Liver (tissue), 9 donors: ENCODE data around the gene HACL1. TPM values are rescaled to one million over a fixed set of nuclear protein-coding genes. Genes with fewer than 3 reads are reported as not detected.
"Not testable (repeated sequence)": the region's sequence is repeated elsewhere in the genome, so short reads cannot be mapped to it uniquely, and the experiment has no call there.

Experiments used
- DNase-seq: peaks from one replicate; pipeline ENCODE4 v3.0.0-alpha.2; 2017; ENCODE audit warnings: low spot score
- H3K27ac ChIP-seq, 2 donors: one replicate each; pipeline ENCODE4 v1.7.0; 2013; ENCODE audit warnings: inconsistent platforms in 2 of 2, low read length in 2 of 2, control low read depth in 1 of 2, low read depth in 1 of 2, mild to moderate bottlenecking in 1 of 2
- H3K27me3 ChIP-seq, 4 donors: one replicate each; pipeline versions ENCODE4 v1.6.1 to v1.7.0; 2013; ENCODE audit warnings: low read length in 3 of 4, inconsistent platforms in 1 of 4, mild to moderate bottlenecking in 1 of 4, moderate library complexity in 1 of 4; ENCODE audit not compliant: control insufficient read depth in 4 of 4, insufficient read depth in 4 of 4
- H3K36me3 ChIP-seq, 4 donors: one replicate each; pipeline versions ENCODE4 v1.6.1 to v1.7.0; 2013; ENCODE audit warnings: low read length in 3 of 4, mild to moderate bottlenecking in 3 of 4, low read depth in 1 of 4, moderate library complexity in 1 of 4; ENCODE audit not compliant: control insufficient read depth in 4 of 4, insufficient read depth in 3 of 4
- H3K4me1 ChIP-seq, 4 donors: one replicate each; pipeline versions ENCODE4 v1.6.1 to v1.7.0; 2013; ENCODE audit warnings: low read length in 3 of 4, mild to moderate bottlenecking in 3 of 4, moderate library complexity in 1 of 4; ENCODE audit not compliant: control insufficient read depth in 4 of 4, insufficient read depth in 4 of 4
- H3K4me3 ChIP-seq, 3 donors: one replicate each; pipeline versions ENCODE4 v1.6.1 to v1.7.0; 2013; ENCODE audit warnings: low read length in 3 of 3, control low read depth in 1 of 3, low read depth in 1 of 3, mild to moderate bottlenecking in 1 of 3
- H3K9ac ChIP-seq, 2 donors: one replicate each; pipeline ENCODE4 v1.7.0; 2013; ENCODE audit warnings: low read length in 2 of 2, mild to moderate bottlenecking in 2 of 2, moderate library complexity in 2 of 2, control low read depth in 1 of 2, low read depth in 1 of 2
- H3K9me3 ChIP-seq, 4 donors: one replicate each; pipeline versions ENCODE4 v1.6.1 to v1.7.0; 2013; ENCODE audit warnings: low read length in 3 of 4; ENCODE audit not compliant: control insufficient read depth in 4 of 4
- EGR1 ChIP-seq, 2 donors: IDR thresholded peaks; 2 replicates each; pipeline ENCODE4 v1.6.1; 2016 to 2018; ENCODE audit warnings: antibody characterized with exemption in 2 of 2, low read depth in 2 of 2
- FOXA1 ChIP-seq: IDR thresholded peaks from 2 replicates; pipeline ENCODE4 v1.6.1; 2016; ENCODE audit warnings: antibody characterized with exemption
- GABPA ChIP-seq, 2 donors: IDR thresholded peaks in 1 of 2; conservative IDR thresholded peaks in 1 of 2; 2 replicates each; pipeline ENCODE4 v1.6.1; 2016; ENCODE audit warnings: antibody characterized with exemption in 2 of 2, mild to moderate bottlenecking in 1 of 2, moderate library complexity in 1 of 2
- HNF4A ChIP-seq, 2 donors: conservative IDR thresholded peaks; 2 replicates each; pipeline ENCODE4 v1.6.1; 2016; ENCODE audit warnings: antibody characterized with exemption in 2 of 2, mild to moderate bottlenecking in 2 of 2
- JUND ChIP-seq, 2 donors: IDR thresholded peaks; 2 replicates each; pipeline ENCODE4 v1.6.1; 2016; ENCODE audit warnings: antibody characterized with exemption in 2 of 2
- NR2F2 ChIP-seq: IDR thresholded peaks from 2 replicates; pipeline ENCODE4 v1.6.1; 2016; ENCODE audit warnings: antibody characterized with exemption
- RAD21 ChIP-seq, 2 donors: IDR thresholded peaks; 2 replicates each; pipeline ENCODE4 v1.6.1; 2016; ENCODE audit warnings: antibody characterized with exemption in 2 of 2, mild to moderate bottlenecking in 2 of 2
- RXRA ChIP-seq, 2 donors: IDR thresholded peaks; 2 replicates each; pipeline ENCODE4 v1.6.1; 2017 to 2018; ENCODE audit warnings: antibody characterized with exemption in 2 of 2, mild to moderate bottlenecking in 1 of 2
- SP1 ChIP-seq: IDR thresholded peaks from 2 replicates; pipeline ENCODE4 v1.6.1; 2018; ENCODE audit warnings: antibody characterized with exemption, mild to moderate bottlenecking
- YY1 ChIP-seq: IDR thresholded peaks from 2 replicates; pipeline ENCODE4 v1.6.1; 2016; ENCODE audit warnings: antibody characterized with exemption, mild to moderate bottlenecking
- WGBS: extraction: QIAGEN DNeasy Blood & Tissue Kit; methylation state at CpG from one replicate; pipeline ENCODE4 v1.1.7; 2013; 5-methylcytosine and 5-hydroxymethylcytosine counted together
- polyA plus RNA-seq, 2 donors: library from polyadenylated mRNA; stranded (reverse) in 1 of 2; unstranded in 1 of 2; fragments of 200-250 nt in 1 of 2; fragments of >200 nt in 1 of 2; fragmentation: Nextera tagmentation in 1 of 2; extraction: Ambion mirVana in 1 of 2; gene quantifications; one replicate each; pipeline versions ENCODE4 v1.2.1 to v1.2.3, GENCODE V29; 2013 to 2015
- total RNA-seq, 2 donors: library from RNA; depleted of rRNA; stranded (reverse); fragments of >200 nt; gene quantifications; one replicate each; pipeline ENCODE4 v1.2.3, GENCODE V29; 2014
- TF ChIP-seq, protein P1 (sequence below): fragments of 150-350 bp; IDR thresholded peaks from 2 replicates; pipeline ENCODE4 v1.5.1; 2017; ENCODE audit warnings: improper control_type of control experiment, low read depth, low read length; ENCODE audit not compliant: missing input control
- TF ChIP-seq, protein P2 (sequence below): IDR thresholded peaks from 2 replicates; pipeline ENCODE4 v1.6.1; 2016; ENCODE audit warnings: antibody characterized with exemption
- TF ChIP-seq, protein P3 (sequence below): IDR thresholded peaks from 2 replicates; pipeline ENCODE4 v1.6.1; 2016; ENCODE audit warnings: antibody characterized with exemption
- TF ChIP-seq, protein P4 (sequence below): IDR thresholded peaks from 2 replicates; pipeline ENCODE4 v1.6.1; 2016; ENCODE audit warnings: antibody characterized with exemption, mild to moderate bottlenecking
- donor health status: healthy.
- donor health status: healthy.
- donor health status: healthy.
- donor health status: healthy.
- donor health status: healthy.

HACL1 gene
- total and polyA plus RNA-seq, 4 donors, result 13.4 to 46.9 (median 32.2) TPM

- TF ChIP-seq, protein P1, sequence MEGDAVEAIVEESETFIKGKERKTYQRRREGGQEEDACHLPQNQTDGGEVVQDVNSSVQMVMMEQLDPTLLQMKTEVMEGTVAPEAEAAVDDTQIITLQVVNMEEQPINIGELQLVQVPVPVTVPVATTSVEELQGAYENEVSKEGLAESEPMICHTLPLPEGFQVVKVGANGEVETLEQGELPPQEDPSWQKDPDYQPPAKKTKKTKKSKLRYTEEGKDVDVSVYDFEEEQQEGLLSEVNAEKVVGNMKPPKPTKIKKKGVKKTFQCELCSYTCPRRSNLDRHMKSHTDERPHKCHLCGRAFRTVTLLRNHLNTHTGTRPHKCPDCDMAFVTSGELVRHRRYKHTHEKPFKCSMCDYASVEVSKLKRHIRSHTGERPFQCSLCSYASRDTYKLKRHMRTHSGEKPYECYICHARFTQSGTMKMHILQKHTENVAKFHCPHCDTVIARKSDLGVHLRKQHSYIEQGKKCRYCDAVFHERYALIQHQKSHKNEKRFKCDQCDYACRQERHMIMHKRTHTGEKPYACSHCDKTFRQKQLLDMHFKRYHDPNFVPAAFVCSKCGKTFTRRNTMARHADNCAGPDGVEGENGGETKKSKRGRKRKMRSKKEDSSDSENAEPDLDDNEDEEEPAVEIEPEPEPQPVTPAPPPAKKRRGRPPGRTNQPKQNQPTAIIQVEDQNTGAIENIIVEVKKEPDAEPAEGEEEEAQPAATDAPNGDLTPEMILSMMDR, result no peak
- TF ChIP-seq NR2F2 (no peak), RXRA (IDR thresholded peaks at IDR 0.05) (no peak)
- TF ChIP-seq, protein P2, sequence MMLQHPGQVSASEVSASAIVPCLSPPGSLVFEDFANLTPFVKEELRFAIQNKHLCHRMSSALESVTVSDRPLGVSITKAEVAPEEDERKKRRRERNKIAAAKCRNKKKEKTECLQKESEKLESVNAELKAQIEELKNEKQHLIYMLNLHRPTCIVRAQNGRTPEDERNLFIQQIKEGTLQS, result no peak
Measured at GRCh38 chr3:15536856-15537255, 64.5 kb downstream of the HACL1 start (continued).

DNA sequence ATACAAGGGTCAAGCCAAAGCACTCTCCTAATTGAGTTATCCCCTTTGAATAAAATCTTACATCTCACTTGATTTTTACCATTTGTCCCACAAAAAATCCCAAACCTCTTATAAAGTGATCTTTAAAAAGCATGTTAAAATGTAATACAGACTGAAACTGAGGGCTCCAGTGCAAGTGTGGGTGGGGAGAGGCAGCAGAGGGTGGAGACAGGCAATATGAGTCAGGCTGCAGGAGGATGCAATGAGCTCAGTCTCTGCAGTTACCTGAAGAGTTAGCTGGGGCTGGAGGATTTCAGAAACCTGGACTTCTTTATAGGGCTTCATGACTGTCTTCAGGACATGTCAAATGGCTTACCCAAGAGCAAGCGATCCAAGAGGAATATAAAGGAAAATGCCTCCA, 65.6 kb downstream of the HACL1 start:
- no peaks in the 10 kb centered on the region for H3K4me1 ChIP-seq
- peaks cover 0 to 2% (median 0%) of the 10 kb centered on the region in 4 donors for H3K36me3 ChIP-seq
- no peak overlapping the region for H3K27ac ChIP-seq
- H3K4me3 ChIP-seq, result no peak overlapping the region
- no peak for TF ChIP-seq RAD21 (IDR thresholded peaks at IDR 0.05)
- TF ChIP-seq GABPA (IDR thresholded peaks at IDR 0.05 in 1 of 2, conservative IDR thresholded peaks at IDR 0.05 in 1 of 2), result no peak
- TF ChIP-seq FOXA1, result no peak
- TF ChIP-seq, protein P2, result no peak
- TF ChIP-seq, protein P3, sequence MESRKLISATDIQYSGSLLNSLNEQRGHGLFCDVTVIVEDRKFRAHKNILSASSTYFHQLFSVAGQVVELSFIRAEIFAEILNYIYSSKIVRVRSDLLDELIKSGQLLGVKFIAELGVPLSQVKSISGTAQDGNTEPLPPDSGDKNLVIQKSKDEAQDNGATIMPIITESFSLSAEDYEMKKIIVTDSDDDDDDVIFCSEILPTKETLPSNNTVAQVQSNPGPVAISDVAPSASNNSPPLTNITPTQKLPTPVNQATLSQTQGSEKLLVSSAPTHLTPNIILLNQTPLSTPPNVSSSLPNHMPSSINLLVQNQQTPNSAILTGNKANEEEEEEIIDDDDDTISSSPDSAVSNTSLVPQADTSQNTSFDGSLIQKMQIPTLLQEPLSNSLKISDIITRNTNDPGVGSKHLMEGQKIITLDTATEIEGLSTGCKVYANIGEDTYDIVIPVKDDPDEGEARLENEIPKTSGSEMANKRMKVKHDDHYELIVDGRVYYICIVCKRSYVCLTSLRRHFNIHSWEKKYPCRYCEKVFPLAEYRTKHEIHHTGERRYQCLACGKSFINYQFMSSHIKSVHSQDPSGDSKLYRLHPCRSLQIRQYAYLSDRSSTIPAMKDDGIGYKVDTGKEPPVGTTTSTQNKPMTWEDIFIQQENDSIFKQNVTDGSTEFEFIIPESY, result no peak
- no peak for TF ChIP-seq HNF4A (conservative IDR thresholded peaks at IDR 0.05)
- TF ChIP-seq SP1, result no peak
- TF ChIP-seq, protein P4, sequence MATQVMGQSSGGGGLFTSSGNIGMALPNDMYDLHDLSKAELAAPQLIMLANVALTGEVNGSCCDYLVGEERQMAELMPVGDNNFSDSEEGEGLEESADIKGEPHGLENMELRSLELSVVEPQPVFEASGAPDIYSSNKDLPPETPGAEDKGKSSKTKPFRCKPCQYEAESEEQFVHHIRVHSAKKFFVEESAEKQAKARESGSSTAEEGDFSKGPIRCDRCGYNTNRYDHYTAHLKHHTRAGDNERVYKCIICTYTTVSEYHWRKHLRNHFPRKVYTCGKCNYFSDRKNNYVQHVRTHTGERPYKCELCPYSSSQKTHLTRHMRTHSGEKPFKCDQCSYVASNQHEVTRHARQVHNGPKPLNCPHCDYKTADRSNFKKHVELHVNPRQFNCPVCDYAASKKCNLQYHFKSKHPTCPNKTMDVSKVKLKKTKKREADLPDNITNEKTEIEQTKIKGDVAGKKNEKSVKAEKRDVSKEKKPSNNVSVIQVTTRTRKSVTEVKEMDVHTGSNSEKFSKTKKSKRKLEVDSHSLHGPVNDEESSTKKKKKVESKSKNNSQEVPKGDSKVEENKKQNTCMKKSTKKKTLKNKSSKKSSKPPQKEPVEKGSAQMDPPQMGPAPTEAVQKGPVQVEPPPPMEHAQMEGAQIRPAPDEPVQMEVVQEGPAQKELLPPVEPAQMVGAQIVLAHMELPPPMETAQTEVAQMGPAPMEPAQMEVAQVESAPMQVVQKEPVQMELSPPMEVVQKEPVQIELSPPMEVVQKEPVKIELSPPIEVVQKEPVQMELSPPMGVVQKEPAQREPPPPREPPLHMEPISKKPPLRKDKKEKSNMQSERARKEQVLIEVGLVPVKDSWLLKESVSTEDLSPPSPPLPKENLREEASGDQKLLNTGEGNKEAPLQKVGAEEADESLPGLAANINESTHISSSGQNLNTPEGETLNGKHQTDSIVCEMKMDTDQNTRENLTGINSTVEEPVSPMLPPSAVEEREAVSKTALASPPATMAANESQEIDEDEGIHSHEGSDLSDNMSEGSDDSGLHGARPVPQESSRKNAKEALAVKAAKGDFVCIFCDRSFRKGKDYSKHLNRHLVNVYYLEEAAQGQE, result no peak
- TF ChIP-seq EGR1 (IDR thresholded peaks at IDR 0.05; ENCODE audit: low read depth in 2 of 2), result no peak
- no peak for TF ChIP-seq RXRA (IDR thresholded peaks at IDR 0.05)
- no peak for TF ChIP-seq JUND (IDR thresholded peaks at IDR 0.05)
- TF ChIP-seq, protein P1, result no peak
- TF ChIP-seq NR2F2, result no peak
- TF ChIP-seq YY1, result no peak
- 96% methylated on average over 1 of the region's 1 CpG for WGBS
- no peak for DNase-seq
- no peaks in the 10 kb centered on the region for H3K27me3 ChIP-seq
- no peaks in the 10 kb centered on the region for H3K9me3 ChIP-seq
- H3K9ac ChIP-seq, result no peak overlapping the region

DNA sequence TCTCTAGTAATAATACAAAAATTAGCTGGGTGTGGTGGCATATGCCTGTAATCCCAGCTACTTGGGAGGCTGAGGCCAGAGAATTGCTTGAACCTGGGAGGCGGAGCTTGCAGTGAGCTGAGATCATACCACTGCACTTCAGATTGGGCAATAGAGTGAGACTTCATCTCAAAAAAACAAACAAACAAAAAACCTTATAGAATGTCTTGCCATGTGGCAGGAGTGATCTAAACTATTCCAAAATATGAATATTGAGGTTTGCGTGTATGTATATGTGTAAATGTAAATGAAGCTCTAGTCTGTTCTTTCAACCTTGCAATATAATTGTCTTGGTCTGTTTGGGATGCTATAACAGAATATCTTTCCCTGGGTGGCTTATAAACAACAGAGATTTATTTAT, 68.8 kb downstream of the HACL1 start:
- not testable (repeated sequence) for H3K4me3 ChIP-seq, DNase-seq, H3K4me1 ChIP-seq, H3K9ac ChIP-seq, H3K36me3 ChIP-seq, H3K9me3 ChIP-seq, H3K27me3 ChIP-seq, H3K27ac ChIP-seq
- WGBS, result 97% methylated on average over 2 of the region's 2 CpGs
